Cardiac septum (tissue), 1 donor: ENCODE results near the gene CNGA1. TPM values are rescaled to one million over a fixed set of nuclear protein-coding genes. Genes with fewer than 3 reads are reported as not detected.
A peak's percentile ranks its signal among the peaks of the same experiment; 100 is the strongest.
"Not testable (repeated sequence)": the region's sequence is repeated elsewhere in the genome, so short reads cannot be mapped to it uniquely, and the experiment has no call there.

ENCODE experiments used
- DNase-seq: peaks from one replicate; pipeline ENCODE4 v3.0.0-alpha.2; 2020; ENCODE audit warnings: low spot score
- intact Hi-C: fragments of 100-400 bp; cut with DNase I; formaldehyde crosslinking; loops from one replicate; pipeline ENCODE4 v1.14.0; 2022
- total RNA-seq: library from RNA; stranded (reverse); fragmentation: NEBNext Ultra II Directional; extraction: Animal tissue kit (Norgen Biotek cat#: 25700); gene quantifications from one replicate; pipeline ENCODE4 v1.2.1, GENCODE V29; 2021
- donor health status: DM: no; HTN: no; CAD: no.

CNGA1 gene
- total RNA-seq, 1 donor from 2014 or later = 0.89 TPM

- intact Hi-C loops = no loop called here
- no peak for DNase-seq
These were observed 16.2 kb upstream of the CNGA1 start for GRCh38 chr4:48032721-48033120.

GRCh38 chr4:48031802-48032525, 15.5 kb upstream of the CNGA1 start:
- intact Hi-C loops = no loop called here
- DNase-seq = no peak

GRCh38 chr4:48030470-48030869, 14.0 kb upstream of the CNGA1 start:
- intact Hi-C loops = no loop called here
- no peak for DNase-seq

GRCh38 chr4:48028696-48029095, 12.2 kb upstream of the CNGA1 start:
- intact Hi-C loops = no loop called here
- no peak for DNase-seq

- intact Hi-C loops = no loop called here
- no peak for DNase-seq
These were observed 11.2 kb upstream of the CNGA1 start for GRCh38 chr4:48027653-48028052.

- intact Hi-C loops = no loop called here
- DNase-seq = no peak
These were observed 8.5 kb upstream of the CNGA1 start for GRCh38 chr4:48025005-48025404.

GRCh38 chr4:48024522-48024921, 8.0 kb upstream of the CNGA1 start:
- intact Hi-C loops = no loop called here

GRCh38 chr4:48022192-48022799, 5.8 kb upstream of the CNGA1 start:
- intact Hi-C loops = no loop called here
- DNase-seq = no peak

More at GRCh38 chr4:48024522-48024921, 8.0 kb upstream of the CNGA1 start:
- DNase-seq = no peak

- DNase-seq = no peak
- intact Hi-C loops = no loop called here
These were observed 4.6 kb upstream of the CNGA1 start for GRCh38 chr4:48021100-48021499.

- no peak for DNase-seq
- intact Hi-C loops = loop anchor here (5.0 kb wide), 1 partner anchor 69 kb away; no protein-coding TSS in a partner anchor
These were observed 1.6 kb upstream of the CNGA1 start for GRCh38 chr4:48018112-48018511.

GRCh38 chr4:48017108-48017571, 659 bp upstream of the CNGA1 start:
- DNase-seq = peak; percentile 78

GRCh38 chr4:48015678-48016077, 803 bp downstream of the CNGA1 start:
- intact Hi-C loops = loop anchor here (5.0 kb wide), 1 partner anchor 72 kb away; no protein-coding TSS in a partner anchor
- no peak for DNase-seq

More at GRCh38 chr4:48017108-48017571, 659 bp upstream of the CNGA1 start:
- intact Hi-C loops = loop anchor here (5.0 kb wide), 1 partner anchor 70 kb away; no protein-coding TSS in a partner anchor

GRCh38 chr4:48015216-48015615, 1.3 kb downstream of the CNGA1 start:
- DNase-seq = no peak
- intact Hi-C loops = loop anchor here (5.0 kb wide), 1 partner anchor 72 kb away; no protein-coding TSS in a partner anchor

GRCh38 chr4:48012824-48013223, 3.7 kb downstream of the CNGA1 start:
- DNase-seq = no peak
- intact Hi-C loops = no loop called here

GRCh38 chr4:48011722-48012121, 4.8 kb downstream of the CNGA1 start:
- no peak for DNase-seq
- intact Hi-C loops = no loop called here

- intact Hi-C loops, DNase-seq: not testable (repeated sequence)
These were observed 5.6 kb downstream of the CNGA1 start for GRCh38 chr4:48010906-48011305.

- DNase-seq = no peak
- intact Hi-C loops = no loop called here
These were observed 8.4 kb downstream of the CNGA1 start for GRCh38 chr4:48008021-48008596.

GRCh38 chr4:48005781-48006180, 10.7 kb downstream of the CNGA1 start:
- intact Hi-C loops = no loop called here
- no peak for DNase-seq

GRCh38 chr4:48003568-48003967, 12.9 kb downstream of the CNGA1 start:
- intact Hi-C loops = loop anchor here (5.0 kb wide), 1 partner anchor 84 kb away; no protein-coding TSS in a partner anchor
- not testable (repeated sequence) for DNase-seq

GRCh38 chr4:48002267-48002666, 14.2 kb downstream of the CNGA1 start:
- DNase-seq = no peak
- intact Hi-C loops = loop anchor here (5.0 kb wide), 1 partner anchor 85 kb away; no protein-coding TSS in a partner anchor
